GM12892 (cell line): ENCODE results near the gene ADGRA1.

Experiments
- POLR2A ChIP-seq: IDR thresholded peaks from 2 replicates; pipeline ENCODE4 v1.6.1; 2011; ENCODE audit warnings: low read depth, low read length, control low read depth
- POLR2AphosphoS5 ChIP-seq: IDR thresholded peaks from 2 replicates; pipeline ENCODE4 v1.6.1; 2011; ENCODE audit warnings: low read depth, low read length, control low read depth
- TAF1 ChIP-seq: IDR thresholded peaks from 2 replicates; pipeline ENCODE4 v1.6.1; 2011; ENCODE audit warnings: low read depth, mild to moderate bottlenecking, control low read depth, low read length, borderline replicate concordance

DNA sequence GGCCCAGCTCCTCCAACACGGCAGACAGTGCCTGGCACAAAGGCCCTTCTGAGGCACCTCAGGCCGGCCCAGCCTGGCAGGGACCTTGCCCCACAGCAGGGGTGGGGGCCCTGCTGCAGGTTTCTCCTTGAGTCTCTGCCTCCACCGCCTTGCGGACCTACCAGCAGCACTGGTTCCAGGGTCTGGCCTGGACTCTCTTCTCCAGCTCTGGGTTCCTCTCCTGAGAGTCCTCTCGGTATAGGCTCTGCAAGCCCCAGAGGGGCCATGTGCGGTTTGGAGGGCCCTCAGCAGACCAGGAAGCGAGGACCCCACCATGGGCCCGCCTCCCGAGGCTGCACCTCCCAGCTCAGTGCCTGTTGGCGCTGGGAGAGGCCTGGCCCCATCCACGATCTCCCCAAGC lies 38.1 kb upstream of the ADGRA1 start:
- no peak for TF ChIP-seq POLR2A
- no peak for TF ChIP-seq POLR2AphosphoS5
- TF ChIP-seq TAF1, result no peak
